HG03039 (cell line): Measurements from ENCODE around the gene KLHL41.
"Not testable (repeated sequence)": the region's sequence is repeated elsewhere in the genome, so short reads cannot be mapped to it uniquely, and the experiment has no call there.

ENCODE experiments used
- ATAC-seq: cut with Tn5 transposase; IDR thresholded peaks from one replicate; pipeline ENCODE4 v1.9.1; 2021; ENCODE audit warnings: mild to moderate bottlenecking, moderate library complexity; ENCODE audit not compliant: unreplicated experiment

KLHL41 gene

DNA sequence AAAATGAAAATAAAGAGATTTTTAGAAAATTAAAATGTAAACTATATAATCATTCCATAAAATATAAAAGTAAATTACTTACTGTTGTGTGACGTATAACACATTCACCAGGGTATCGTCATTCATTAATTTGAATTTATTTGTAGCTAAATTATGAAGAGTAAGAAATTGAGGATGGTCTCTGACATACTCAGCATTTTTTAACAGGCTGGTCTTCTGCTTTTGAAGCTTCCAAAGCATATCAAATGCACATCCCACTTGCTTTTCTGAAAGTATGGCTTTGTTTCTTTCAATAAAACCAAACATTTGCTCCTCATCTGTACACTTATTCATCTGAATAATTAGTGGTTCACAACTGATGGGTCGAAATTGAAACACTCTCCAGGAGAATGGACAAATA lies 62.1 kb downstream of the KLHL41 start:
- no peak for ATAC-seq

DNA sequence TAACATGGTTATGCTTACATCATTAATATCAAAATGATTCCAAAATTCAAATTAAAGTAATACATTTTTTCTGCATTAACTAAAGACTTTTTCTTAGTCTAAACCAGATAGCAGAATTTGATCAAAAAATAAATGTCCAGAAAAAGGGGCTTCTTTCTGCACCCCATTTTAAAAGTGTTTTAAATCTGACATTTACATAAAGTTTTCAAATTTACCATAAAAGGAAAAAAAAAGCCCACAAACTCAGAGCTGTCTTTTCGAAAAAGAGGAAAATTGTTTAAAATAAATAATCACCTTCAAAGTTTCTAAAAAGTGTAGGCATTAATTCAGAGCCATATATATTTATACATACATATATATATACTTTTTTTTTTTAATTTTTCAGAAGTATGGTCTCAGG lies 62.7 kb downstream of the KLHL41 start:
- no peak for ATAC-seq

DNA sequence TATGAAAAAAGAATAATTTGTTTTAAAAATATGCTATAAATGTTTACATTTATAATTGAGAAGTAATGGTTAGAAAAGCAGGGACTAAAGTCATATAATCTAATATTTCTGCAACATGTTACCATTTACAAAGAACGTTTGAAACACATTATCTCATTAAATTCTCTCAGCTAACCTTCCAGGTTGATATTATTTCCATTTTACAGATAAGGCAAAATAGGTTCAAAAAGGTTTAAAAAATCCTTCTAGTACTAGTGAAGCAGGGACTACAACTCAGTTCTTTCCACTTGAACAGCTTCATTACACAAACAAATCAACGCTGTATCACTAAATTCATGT lies 63.3 kb downstream of the KLHL41 start:
- ATAC-seq = no peak

DNA sequence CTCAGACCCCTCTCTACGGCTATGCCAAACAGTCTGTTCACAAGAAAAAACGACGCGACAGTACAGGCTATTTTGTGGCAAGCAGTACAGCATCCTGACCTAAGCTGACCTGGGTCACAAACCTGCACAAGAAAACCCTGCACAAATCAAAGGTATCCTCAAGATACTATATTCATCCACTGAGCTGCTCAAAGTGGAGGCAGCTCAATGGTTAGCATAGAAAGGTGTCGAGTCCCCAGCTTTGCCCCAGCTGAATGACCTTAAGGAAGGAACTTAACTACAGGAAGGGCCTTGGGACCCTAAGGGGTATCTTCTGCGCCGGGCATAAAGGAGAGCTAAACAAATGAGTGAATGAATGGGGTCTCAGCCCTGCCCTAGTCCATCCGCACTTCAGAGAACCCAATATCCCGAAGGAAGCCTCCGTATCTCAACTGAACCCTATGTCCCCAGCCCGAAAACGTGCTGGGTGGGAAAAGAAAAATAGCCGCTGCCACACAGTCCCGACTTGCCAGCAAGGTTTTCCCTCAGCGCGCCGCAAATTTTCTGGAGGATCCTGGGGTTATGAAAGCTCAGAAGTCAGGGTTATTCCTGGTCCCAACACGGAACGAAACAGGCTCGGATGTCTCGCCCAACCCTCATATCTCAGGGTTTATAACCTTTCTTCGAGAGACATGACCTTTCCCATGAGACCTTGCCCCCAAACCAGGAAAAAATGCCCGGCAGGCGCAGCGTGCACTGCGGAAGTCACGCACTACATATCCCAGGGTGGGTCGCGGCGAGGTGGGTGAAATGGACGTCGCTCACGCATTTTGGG lies 63.9 kb downstream of the KLHL41 start, which contains the start of gene FASTKD1:
FASTKD1 (minus strand) TSS at position 706 of the 814 bp plus-strand sequence. CDS start 1,836 bp downstream, outside the sequence.
- peak; percentile 99 for ATAC-seq

DNA sequence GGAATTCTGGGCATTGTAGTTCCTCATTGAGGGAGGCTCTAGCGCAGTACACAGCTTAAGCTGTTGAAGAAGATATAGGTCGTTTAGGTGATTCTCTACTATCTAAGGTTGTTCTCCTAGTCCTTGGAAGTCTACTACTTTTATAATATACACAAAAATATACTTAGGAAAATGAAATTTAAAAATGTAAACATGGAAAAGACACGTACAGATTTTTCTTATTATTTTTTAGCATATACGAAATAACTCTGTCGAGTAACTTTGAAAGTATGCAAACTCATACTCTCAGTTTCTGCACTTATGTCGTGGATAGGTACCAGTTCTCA lies 64.4 kb downstream of the KLHL41 start:
- ATAC-seq = no peak

DNA sequence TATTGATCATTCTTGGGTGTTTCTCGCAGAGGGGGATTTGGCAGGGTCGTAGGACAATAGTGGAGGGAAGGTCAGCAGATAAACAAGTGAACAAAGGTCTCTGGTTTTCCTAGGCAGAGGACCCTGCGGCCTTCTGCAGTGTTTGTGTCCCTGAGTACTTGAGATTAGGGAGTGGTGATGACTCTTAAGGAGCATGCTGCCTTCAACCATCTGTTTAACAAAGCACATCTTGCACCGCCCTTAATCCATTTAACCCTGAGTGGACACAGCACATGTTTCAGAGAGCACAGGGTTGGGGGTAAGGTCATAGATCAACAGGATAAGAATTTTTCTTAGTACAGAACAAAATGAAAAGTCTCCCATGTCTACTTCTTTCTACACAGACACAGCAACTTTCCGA lies 65.0 kb downstream of the KLHL41 start:
- not testable (repeated sequence) for ATAC-seq

DNA sequence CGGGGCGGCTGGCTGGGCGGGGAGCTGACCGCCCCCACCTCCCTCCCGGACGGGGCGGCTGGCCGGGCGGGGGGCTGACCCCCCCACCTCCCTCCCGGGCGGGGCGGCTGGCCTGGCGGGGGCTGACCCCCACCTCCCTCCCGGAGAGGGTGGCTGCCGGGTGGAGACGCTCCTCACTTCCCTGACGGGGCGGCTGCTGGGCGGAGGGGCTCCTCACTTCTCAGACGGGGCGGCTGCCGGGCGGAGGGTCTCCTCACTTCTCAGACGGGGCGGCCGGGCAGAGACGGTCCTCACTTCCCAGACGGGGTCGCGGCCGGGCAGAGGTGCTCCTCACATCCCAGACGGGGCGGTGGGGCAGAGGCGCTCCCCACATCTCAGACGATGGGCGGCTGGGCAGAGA lies 65.8 kb downstream of the KLHL41 start:
- ATAC-seq = not testable (repeated sequence)
